OCI-LY3 (cell line): Measurements from ENCODE around the gene KRTAP12-3.

Experiments used
- H2AFZ ChIP-seq: fragments of 200-600, 300-600 bp; shearing (Covaris generic); 2 replicates; pipeline ENCODE4 v1.6.0; 2014; ENCODE audit warnings: antibody characterized with exemption, low read depth, low read length
- H3K27ac ChIP-seq: fragments of 200-600, 300-600 bp; sonication (generic); 2 replicates; pipeline ENCODE4 v1.5.1; 2014; ENCODE audit warnings: mild to moderate bottlenecking, low read length, moderate library complexity, mixed read lengths
- H3K27me3 ChIP-seq: fragments of 200-600, 300-600 bp; sonication (generic); 2 replicates; pipeline ENCODE4 v1.6.1; 2014; ENCODE audit warnings: low read depth, low read length, mixed read lengths
- H3K36me3 ChIP-seq: fragments of 200-600, 300-600 bp; sonication (generic); replicated peaks from 2 replicates; pipeline ENCODE3; 2014; ENCODE audit warnings: low read depth, low read length, mixed read lengths
- H3K4me1 ChIP-seq: fragments of 300-600, 200-600 bp; sonication (generic); 2 replicates; pipeline ENCODE4 v1.6.1; 2014; ENCODE audit warnings: low read length, mixed read lengths
- H3K4me2 ChIP-seq: fragments of 200-600, 300-600 bp; sonication (generic); 2 replicates; pipeline ENCODE4 v1.6.1; 2014; ENCODE audit warnings: low read length, mixed read lengths
- H3K4me3 ChIP-seq: fragments of 300-600, 200-600 bp; sonication (generic); 2 replicates; pipeline ENCODE4 v1.5.1; 2014; ENCODE audit warnings: antibody characterized with exemption, mild to moderate bottlenecking, low read length, moderate library complexity
- H3K79me2 ChIP-seq: fragments of 300-600, 200-600 bp; shearing (Covaris generic); 2 replicates; pipeline ENCODE4 v1.6.1; 2014; ENCODE audit warnings: mild to moderate bottlenecking, low read length, mixed read lengths
- H3K9ac ChIP-seq: fragments of 300-600, 200-600 bp; shearing (Covaris generic); 2 replicates; pipeline ENCODE4 v1.6.0; 2014; ENCODE audit warnings: mild to moderate bottlenecking, low read length, moderate library complexity
- H3K9me3 ChIP-seq: fragments of 200-600, 300-600 bp; shearing (Covaris generic); 2 replicates; pipeline ENCODE4 v1.6.1; 2014; ENCODE audit warnings: low read length, mixed read lengths; ENCODE audit not compliant: insufficient read depth
- H4K20me1 ChIP-seq: fragments of 200-600, 300-600 bp; sonication (generic); 2 replicates; pipeline ENCODE4 v1.6.1; 2016; ENCODE audit warnings: low read length, mixed read lengths; ENCODE audit not compliant: insufficient read depth
- EZH2phosphoT487 ChIP-seq: fragments of 200-600 bp; shearing (Covaris generic); IDR thresholded peaks from 2 replicates; pipeline ENCODE4 v1.6.1; 2018; ENCODE audit warnings: antibody characterized with exemption, mixed run types, low read depth
- TF ChIP-seq, protein P1 (sequence below): fragments of 200-600, 300-600 bp; sonication (generic); IDR thresholded peaks from 2 replicates; pipeline ENCODE4 v1.5.1; 2014; ENCODE audit warnings: antibody characterized with exemption, low read length, low read depth

The KRTAP12-3 gene

DNA sequence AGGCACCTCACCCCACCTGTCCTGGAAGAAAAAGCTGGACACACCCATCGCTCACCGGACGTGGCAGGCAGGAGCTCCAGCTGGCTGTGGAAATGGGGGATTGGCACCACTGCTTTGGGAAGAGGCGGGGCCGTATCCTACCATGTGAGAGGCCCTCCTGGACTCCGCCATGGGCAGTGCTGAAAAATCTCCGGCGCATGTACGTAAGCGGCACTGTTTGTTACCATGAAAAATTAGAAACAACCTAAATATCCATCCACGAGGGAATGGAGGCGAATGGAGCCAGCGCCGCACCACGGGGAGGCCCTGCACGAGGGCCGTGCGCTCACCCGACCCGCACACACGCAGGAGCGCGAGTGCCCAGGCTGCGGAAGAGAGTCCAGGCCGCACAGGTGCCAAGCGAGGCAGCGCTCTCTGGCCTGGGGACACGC, 42.8 kb upstream of the KRTAP12-3 start:
- TF ChIP-seq EZH2phosphoT487 = no peak
- TF ChIP-seq, protein P1, sequence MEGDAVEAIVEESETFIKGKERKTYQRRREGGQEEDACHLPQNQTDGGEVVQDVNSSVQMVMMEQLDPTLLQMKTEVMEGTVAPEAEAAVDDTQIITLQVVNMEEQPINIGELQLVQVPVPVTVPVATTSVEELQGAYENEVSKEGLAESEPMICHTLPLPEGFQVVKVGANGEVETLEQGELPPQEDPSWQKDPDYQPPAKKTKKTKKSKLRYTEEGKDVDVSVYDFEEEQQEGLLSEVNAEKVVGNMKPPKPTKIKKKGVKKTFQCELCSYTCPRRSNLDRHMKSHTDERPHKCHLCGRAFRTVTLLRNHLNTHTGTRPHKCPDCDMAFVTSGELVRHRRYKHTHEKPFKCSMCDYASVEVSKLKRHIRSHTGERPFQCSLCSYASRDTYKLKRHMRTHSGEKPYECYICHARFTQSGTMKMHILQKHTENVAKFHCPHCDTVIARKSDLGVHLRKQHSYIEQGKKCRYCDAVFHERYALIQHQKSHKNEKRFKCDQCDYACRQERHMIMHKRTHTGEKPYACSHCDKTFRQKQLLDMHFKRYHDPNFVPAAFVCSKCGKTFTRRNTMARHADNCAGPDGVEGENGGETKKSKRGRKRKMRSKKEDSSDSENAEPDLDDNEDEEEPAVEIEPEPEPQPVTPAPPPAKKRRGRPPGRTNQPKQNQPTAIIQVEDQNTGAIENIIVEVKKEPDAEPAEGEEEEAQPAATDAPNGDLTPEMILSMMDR = no peak
- Histone ChIP-seq H3K36me3 (no peaks in the 10 kb centered on the region), H4K20me1 (no peaks in the 10 kb centered on the region), H3K9ac (no peak overlapping the region), H2AFZ (no peak overlapping the region), H3K4me2 (no peak overlapping the region), H3K4me3 (no peak overlapping the region), H3K27ac (no peak overlapping the region), H3K4me1 (no peaks in the 10 kb centered on the region), H3K27me3 (no peaks in the 10 kb centered on the region), H3K9me3 (peaks cover 4% of the 10 kb centered on the region; the same call in 1 of the 2 replicates), H3K79me2 (no peaks in the 10 kb centered on the region)

DNA sequence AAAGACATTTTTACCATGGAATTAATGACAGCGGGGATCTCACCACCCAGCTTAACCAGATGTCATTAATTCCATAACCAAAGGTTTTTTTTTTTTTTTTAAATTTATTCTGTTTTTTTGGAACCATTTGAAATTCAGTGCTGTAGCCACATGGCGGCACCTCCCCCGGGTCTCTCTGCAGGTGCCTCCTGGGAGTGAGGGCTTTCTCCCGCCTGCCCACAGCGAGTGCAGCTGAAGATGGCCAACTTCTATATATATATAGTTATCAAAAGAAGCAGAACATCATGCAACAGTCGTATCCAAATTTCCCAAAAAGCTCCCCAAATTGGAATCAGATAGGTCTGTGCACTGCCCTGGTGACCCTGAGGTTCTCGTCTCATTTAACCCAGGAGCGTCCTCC, 42.3 kb upstream of the KRTAP12-3 start:
- Histone ChIP-seq H3K4me1 (no peaks in the 10 kb centered on the region), H3K4me2 (no peak overlapping the region), H3K27ac (no peak overlapping the region), H2AFZ (no peak overlapping the region), H3K79me2 (no peaks in the 10 kb centered on the region), H3K36me3 (no peaks in the 10 kb centered on the region), H3K27me3 (no peaks in the 10 kb centered on the region), H3K4me3 (no peak overlapping the region), H4K20me1 (no peaks in the 10 kb centered on the region), H3K9me3 (peaks cover 4% of the 10 kb centered on the region; the same call in 1 of the 2 replicates), H3K9ac (no peak overlapping the region)
- no peak for TF ChIP-seq EZH2phosphoT487
- TF ChIP-seq, protein P1 = no peak

DNA sequence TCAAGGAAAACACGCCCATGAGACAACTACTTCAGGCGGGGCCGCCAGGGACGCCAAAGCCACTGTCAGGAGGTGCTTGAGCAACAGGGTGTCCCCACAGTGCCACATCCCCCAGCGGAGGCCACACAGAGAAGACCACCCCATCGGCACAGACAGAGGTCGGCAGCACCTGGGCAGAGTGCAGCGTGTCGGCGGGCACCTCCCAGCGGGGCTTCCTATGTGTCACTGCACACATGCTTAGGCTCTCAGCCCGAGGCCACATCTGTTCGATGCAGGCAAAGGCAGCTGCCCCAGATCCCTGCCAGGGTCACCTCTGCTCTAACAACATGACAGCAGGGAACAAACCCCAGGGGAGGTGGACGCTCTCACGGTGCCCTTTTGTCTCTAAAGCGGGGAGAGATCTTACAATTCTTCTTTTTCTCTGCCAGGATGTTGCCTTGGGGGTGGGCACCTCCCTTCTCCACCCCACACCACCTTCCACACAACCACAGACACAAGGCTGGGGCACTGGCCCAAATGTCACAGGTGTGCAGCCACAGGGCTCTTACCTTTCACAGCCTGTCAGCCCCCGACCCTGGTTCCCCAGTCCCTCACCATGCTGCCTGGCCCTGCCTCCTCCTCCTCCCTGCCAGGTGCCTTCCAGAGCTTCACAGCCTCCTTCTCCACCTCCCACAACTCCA, 41.7 kb upstream of the KRTAP12-3 start:
- Histone ChIP-seq H3K9ac (no peak overlapping the region), H3K4me1 (no peaks in the 10 kb centered on the region), H4K20me1 (no peaks in the 10 kb centered on the region), H3K4me2 (no peak overlapping the region), H3K27ac (no peak overlapping the region), H3K4me3 (no peak overlapping the region), H3K27me3 (no peaks in the 10 kb centered on the region), H3K79me2 (no peaks in the 10 kb centered on the region), H3K36me3 (no peaks in the 10 kb centered on the region), H2AFZ (no peak overlapping the region), H3K9me3 (peaks cover 4% of the 10 kb centered on the region; the same call in 1 of the 2 replicates)
- no peak for TF ChIP-seq EZH2phosphoT487
- TF ChIP-seq, protein P1 = no peak

DNA sequence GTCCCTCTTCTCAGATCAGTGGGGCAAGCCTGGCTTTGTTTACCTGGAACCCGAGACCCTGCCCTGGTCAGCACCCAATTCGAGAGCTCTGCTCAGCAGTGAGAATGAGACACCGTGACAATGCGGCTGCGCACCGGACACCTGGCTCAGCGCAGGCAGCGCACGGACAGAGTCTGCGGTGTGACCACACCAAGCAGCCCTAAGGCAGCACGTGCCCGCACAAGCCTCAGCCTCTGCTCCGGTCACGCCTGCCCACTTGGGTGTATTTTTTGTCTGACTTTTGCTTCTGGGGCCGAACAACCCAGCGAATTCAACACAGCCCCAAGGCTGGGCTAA, 41.2 kb upstream of the KRTAP12-3 start:
- no peak overlapping the region for H3K27ac ChIP-seq
- TF ChIP-seq EZH2phosphoT487 = no peak
- TF ChIP-seq, protein P1 = no peak
- H3K9me3 ChIP-seq = peaks cover 4% of the 10 kb centered on the region; the same call in 1 of the 2 replicates
- H4K20me1 ChIP-seq = no peaks in the 10 kb centered on the region
- no peaks in the 10 kb centered on the region for H3K27me3 ChIP-seq
- H3K4me3 ChIP-seq = no peak overlapping the region
- H3K4me2 ChIP-seq = no peak overlapping the region
- no peak overlapping the region for H2AFZ ChIP-seq
- H3K9ac ChIP-seq = no peak overlapping the region
- no peaks in the 10 kb centered on the region for H3K36me3 ChIP-seq
- H3K4me1 ChIP-seq = no peaks in the 10 kb centered on the region
- H3K79me2 ChIP-seq = no peaks in the 10 kb centered on the region
